Inflammatory macrophage treated with lipopolysaccharide for 1 hour (primary cell): ENCODE data around the gene GLA.

ENCODE experiments used
- DNase-seq, 2 donors: peaks; one replicate each; pipeline ENCODE4 v3.0.0-alpha.2; 2020 to 2022

Gene GLA

DNA sequence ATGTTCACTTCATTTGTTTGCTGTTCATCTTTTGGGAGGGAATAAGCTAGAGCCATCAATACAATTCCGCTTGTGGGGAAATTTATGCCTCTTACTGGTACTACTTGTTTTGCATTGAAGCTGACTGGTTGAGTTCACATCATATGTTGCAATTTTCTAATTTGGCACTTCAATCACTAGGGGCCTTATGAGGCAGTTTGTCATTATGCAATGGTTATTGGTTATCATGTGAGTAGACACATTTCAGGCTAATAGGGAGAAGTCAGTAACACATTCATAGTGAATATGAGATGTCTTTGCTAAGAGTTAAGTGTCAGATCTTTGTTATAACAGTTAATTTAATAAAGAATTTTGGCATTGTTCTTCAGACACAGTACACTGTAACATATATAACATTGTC, 11.9 kb downstream of the GLA start:
- peak; percentile 44 to 76 for DNase-seq

DNA sequence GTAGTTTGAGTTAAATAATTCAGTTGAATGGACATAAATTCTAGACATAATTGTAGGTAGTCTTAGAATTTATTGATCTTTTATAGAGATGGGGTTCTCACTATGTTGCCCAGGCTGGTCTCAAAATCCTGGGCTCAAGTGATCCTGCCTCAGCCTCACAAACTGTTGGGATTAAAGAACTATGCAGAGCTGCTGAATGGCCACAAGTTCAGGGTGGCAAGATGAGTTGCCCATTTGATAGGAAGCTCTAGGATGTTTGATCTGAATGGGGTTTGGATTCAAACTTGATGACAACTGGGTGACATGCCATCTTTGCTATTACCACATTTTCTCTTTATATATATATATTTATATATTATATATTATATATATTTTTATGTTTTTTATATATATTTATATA, 13.4 kb downstream of the GLA start:
- DNase-seq, result no peak

DNA sequence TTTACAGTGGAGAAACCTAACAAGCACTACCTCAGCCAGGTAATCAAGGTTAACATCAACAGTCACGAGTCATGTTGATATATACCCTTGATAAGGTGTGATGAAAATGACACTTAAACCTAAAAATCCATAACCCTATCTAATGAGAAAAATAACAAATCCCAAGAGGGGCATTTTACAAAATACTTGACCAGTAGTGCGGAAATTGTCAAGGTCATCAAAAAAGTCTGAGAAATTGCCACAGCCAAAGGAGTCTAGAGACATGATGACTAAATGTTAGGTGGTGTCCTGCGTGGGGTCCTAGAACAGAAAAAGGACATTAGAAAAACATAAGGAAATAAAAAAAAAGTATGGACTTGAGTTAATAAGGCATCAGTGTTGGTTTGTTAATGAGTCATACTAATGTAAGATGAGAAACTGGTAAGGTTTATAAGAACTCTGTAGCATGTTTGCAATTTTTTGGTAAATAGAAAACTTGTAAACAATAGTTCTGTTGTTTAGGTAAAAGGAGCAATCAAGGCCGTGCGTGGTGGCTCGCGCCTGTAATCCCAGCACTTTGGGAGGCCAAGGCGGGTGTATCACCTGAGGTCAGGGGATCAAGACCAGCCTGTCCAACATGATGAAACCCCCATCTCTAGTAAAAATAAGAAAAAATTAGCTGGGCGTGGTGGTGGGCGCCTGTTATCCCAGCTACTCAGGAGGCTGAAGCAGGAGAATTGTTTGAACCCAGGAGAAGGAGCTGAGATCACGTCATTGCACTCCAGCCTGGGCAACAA, 14.0 kb downstream of the GLA start:
- no peak for DNase-seq

DNA sequence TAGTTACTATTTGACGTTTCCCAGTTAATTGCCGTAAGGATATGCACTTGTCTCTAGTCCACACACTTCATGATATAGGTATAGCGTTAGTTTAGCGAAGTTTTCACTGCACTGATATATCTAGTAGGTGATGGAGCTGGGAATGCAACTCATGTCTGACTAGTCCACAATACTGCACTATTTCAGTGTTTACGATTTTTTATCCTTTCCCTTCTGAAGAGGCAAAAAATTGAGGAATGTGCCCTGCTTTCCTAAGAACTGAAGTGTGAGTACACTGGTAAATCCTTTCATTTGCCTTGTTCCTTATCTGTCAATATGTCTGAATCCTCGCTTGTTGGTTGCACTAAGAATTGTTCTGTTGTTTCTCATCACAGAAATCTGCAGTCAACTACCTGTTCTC, 15.9 kb downstream of the GLA start:
- DNase-seq, result no peak

DNA sequence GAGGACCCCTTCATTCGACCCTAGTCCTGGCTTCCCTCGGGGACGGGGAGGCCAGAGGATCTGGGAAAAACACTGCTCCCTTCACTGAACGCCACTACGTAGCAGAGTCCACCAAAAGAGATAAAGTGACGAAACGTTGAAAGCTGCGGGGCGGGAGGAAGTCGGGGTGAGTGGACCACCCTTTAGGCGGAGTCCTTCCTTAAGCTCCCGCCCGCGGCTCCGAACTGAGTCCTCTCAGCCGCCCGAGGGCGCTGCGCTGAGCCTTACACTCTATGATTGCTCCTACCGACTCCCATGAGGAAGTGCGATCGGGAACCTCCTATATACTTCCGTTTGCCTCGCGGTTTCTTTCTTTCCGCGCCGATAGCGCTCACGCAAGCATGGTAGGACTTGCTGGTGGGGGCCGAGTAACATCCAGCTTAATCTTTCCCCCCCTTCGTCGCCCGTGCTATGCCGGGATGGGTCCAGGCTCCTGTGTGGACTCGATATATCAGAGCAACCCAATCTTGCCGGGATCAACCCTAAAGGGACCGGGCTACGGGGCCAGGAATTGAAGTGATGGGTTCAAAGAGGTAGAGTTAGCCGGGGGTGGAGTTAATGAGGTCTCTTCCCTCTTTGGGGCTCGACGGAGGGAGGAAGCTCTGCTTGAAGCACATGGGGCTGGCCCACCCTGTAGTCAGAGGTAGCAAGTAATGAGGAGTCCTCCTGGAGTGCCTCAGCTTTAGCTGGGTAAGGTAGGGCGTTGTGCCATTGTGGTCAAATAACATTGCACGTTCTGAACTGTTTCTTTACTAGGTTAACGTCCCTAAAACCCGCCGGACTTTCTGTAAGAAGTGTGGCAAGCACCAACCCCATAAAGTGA, 16.8 kb downstream of the GLA start, which contains the start of gene RPL36A:
TSS of gene RPL36A (plus strand) at position 348 of the 862 bp plus-strand sequence. CDS start at position 381, 33 bp downstream.
- peak; percentile 84 to 86 for DNase-seq

DNA sequence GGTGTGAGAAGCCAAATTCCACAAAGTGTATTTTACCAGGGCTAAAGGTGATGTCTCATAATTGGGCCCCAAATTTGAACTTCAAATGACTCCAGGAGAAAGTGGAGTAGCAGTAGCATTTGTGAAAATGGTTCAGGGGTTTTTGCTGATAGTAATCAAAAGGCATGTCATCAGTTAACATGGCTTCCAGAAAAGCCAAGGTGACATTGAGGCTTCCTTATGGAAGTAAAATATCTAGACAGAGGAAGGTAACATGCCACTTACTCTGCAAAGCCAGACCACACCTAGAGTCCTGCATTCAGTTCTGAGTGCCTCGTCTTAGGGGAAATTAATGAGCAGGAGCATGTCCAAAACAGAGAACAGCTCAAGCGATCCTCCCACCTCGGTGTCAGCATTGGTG, 19.1 kb downstream of the GLA start:
- DNase-seq, result no peak

DNA sequence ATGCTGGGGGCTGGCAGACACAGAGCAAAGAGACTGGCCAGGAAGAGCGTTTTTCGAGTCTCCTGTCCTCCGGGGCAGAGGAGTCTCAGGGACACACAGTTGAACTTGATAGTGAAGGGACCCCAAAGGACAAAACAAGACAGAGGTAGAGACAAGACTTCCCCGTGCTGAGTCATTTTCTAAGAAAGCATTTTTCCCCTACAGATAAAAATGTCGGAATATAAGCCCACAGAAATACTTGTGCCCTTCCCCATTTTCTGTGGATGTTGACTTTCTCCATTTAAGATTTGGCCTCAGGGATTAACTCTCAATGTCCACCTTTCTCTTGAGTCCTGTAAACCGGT, 21.2 kb downstream of the GLA start:
- no peak for DNase-seq

DNA sequence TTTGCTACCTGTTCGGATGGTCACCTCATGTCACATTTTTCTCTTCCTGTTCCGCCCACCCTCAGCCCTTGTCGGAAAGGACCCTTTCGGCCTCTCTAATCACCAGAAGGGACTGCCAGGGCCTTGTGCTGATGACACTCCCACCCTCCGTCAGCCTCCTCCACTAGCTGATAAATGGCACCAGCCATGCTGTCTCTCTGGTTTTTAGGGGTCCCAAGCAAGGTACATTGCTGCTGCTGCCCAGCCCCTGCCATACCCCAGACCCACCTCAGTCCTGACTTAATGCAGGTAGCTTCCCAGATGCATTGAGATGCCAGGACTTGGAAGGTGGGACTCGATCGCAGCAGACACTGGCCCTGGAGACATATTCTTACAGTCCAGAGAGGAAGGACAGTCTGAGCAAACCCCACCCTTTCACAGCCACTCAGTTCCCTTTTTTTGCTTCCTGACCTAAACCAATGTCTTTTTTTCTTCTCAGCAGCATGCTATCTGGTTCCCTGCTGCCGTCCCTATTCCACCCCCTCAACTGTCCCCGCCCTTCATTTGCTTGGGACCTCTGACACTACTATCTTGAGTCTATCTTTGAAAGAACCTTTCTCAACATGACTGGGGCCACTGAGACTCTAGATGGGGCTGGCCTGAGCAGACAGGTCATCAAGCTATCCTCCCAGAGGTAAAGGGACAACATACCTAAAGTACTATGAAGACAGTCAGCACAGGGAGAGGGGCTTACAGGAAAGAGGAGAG, 21.8 kb downstream of the GLA start, which contains the start of gene BTK:
TSS of gene BTK (minus strand) at position 397 of the 747 bp plus-strand sequence. CDS start 10,907 bp downstream, outside the sequence.
- DNase-seq, result peak; percentile 63 to 71

DNA sequence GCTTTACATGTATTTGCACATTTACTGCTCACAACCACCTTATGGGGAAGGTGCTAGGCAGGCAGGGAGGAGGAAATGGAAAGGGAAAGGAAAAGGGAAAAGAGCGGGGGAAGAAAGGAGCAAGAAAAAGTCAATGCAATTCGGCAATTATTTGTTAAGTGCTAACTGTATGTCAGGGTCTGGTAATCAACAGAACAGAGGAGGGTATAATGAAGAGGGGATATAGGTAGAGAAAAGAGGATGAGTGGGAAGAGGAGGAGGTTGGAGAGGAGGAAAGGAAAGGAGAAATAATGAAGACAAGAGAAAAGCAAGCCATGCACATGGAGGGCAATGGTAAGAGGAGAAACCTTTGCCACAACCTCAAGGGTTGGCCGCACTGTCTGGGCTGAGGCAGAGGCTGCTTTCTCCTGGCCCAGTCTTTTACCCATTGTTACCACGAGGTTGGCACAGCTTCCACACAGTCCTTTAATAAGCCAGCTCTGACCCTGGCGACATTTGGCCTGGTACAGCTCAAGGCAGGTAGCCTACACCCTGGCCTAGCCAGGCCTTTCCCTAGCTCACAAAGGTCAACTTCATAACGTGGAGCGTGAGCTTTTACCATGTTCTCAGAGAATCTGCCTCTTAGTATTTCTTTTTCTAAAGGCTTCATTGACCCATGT, 22.6 kb downstream of the GLA start:
- DNase-seq, result no peak

DNA sequence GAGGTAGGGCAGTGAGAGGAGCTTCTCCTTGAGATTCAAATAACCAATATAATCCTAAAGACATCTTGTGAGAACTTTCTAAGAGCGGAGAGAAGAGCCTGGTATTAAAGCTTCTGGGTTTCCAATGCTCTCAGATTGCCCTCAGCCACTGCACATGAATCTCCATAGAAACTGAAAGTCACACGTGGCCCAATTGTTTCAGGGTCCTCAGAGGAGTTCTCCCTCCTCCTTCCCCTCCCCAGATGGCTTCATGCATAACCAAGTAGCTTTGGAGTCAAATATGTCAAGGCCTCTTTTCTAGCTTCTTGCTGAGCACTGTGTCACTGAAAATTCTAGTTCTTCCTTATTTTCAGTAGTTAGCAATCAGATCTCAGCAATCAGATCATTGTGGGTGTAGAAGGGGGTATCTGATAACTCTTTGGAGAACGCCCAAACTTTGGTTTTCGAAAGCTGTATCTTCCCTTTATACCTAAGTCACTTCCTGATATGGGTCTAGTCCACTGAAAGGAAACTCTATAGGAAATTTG, 24.0 kb downstream of the GLA start:
- DNase-seq, result peak in 1 of 2 donors; percentile 12

DNA sequence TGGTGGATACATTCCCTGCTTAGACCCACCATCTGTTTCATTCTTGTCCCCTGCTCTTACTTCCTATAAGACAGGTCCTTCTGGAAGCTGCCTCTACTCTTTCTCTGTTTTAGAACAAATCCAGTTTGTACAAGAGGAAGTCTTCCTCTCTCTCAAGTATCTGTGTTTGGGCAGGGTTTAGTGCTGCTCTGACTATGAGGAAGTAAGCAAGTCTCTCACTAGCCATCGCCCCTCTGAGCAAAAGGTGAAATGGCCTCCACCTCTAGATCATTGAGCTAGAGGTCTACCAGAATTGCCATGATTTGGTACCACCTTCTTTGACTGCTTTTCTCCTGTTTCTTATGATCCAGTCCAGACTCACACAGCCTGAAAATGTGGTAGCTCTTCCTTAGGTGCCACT, 30.2 kb downstream of the GLA start:
- peak; percentile 17 to 18 for DNase-seq

DNA sequence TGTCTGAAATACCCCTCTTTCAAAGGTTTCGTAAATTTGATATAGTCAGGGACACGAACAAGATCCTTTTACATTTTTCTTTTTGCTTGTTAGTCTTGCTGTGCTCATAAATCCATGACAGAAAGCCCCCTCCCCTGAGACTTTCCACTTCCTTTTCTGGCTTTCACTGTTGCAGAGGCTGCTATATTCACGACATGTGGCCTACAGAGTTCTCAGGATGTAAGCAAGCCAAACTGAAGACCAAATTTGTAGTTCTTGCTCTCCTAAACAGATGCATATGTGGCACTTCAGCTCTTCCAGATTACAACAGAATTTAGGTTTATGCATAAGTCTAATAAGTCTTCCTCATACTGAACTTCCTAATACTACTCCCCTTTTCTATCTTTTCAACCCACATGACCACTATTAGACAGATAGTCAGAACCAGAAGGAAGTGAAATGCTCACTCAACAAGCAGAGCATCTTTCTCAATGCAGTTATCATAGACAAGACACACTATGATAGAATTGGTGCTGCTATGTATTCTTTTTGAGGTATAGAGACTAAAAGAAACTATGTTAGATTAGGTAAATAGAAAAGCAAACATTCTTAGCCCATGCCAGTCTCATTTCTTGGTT, 36.7 kb downstream of the GLA start:
- DNase-seq, result no peak

DNA sequence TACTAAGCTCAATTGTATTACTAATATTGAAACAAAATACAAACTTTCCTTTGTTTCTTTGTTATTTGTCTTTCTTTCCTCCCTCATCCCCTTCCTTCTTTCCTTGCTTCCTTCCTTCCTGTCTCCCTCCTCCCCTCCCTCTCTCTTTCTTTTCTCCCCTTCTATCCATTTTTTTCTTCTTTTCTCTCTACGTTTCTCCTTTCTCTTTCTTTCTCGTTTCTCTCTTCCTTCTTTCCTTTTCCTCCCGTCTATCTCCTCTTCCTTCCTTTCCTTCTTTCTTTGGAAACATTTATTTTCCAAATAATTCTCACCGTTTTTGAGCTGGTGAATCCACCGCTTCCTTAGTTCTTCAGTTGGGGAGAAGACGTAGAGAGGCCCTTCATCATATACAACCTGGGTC, 38.0 kb downstream of the GLA start:
- no peak for DNase-seq

DNA sequence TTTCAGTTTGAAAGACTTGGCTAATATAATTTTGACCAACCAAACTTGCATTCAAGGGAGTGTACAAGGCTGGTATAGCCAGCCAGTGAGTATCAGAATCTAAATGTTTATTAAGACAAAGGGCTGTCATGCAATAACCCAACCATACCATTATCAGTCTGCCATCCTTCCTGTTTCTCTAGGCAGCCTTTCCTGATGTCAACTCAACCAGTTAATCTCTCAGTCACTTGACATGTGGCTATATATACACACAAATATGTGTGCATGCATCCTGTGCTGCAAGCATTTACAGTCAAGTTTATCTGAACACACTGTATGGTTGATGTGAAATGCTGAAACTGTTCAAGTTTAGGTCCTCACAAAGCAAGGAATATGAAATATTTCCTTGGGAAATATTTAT, 38.9 kb downstream of the GLA start:
- no peak for DNase-seq

DNA sequence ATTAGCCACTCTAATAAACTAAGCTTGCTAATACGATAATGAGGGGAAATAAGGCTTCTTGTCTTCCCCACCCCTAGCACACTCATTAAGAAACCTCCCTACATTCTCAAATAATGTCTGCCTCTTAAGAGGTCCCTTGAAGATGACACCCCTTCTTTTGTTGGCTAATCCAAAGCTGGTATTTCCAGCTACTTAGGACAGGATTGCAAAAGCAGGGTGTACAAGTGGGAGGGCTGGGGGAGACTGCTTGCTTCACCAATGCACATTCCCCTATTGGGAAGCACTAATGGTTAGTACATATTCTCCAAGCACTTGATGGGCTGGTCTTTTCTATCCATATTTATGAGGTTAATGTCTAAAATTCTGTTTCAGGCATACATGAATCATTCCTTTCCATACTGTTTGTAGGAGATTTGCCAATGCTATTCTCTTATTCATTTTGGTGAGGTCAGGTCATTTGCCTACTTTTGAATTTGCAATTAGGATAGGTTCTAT, 42.4 kb downstream of the GLA start:
- DNase-seq, result peak in 1 of 2 donors; percentile 60

DNA sequence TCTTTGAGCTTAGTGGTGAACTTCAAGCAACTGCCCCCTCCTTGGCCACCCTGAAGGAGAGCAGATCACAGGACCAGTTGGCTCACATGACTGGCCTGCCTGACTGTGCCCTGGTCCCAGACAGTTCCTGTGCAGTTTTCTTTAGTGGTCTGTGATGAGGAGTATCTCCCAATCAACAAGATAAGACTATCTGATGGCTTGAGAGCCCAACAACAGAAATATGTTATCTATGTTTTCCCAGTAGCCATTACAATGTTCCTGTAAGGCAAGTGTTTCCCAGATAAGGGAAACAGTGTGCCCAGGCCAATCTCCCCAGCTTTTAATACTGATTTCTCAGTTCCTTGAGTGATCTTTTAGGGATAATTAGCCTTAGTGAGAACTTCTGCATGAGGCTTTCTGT, 45.0 kb downstream of the GLA start:
- DNase-seq, result no peak

DNA sequence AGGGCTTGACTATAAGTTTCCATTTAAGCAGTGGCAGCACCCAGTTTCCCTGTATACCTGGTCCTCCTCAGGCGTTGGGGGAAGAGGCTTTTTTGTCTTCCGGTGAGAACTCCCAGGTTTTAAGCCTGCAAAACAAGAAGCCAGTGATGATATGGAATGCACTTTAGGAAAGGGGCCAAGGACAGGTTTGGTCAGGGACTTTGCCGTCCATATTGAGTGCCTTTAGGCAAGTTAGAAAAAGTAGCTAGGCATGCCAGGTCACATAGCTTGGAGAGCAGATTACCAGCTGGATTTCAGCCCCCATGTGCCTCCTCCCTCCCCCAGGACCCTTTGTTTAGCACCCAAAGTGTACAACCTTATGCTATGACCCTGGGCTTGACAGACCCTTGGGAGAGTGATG, 45.6 kb downstream of the GLA start:
- no peak for DNase-seq

DNA sequence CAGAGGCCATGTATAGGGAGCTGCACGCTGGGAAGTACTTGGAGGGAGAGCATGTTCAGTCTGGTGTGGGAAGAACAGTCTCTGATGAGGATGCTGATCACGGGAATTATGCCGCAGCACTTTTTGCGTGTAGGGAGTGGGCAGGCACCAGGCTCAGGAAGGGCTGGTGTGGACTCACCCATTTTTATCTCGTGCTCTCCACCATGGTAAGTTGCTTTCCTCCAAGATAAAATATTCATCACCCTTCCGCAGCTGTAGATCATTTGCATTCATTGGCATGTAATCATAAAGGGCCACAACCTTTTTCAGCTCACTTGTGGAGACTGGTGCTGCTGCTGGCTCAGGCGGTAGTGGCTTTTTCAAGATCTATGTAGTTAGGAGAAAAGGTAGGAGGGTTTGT, 47.3 kb downstream of the GLA start:
- DNase-seq, result no peak

DNA sequence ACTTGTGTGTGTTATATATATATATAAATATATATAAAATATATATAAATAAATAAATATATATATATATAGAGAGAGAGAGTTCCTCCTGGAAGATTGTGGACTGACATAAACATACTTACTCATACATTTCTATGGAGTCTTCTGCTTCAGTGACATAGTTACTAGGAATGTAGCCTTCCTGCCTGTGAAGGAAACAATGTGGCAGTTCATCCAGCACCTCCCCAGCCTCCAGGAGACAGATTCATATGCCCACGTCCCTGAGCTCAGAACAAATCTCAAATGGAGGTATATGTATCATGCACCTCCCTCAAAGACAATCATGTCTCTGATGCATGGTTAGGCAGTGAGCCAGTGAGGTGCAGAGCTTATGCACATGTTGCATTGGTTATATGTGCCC, 47.8 kb downstream of the GLA start:
- DNase-seq, result no peak

DNA sequence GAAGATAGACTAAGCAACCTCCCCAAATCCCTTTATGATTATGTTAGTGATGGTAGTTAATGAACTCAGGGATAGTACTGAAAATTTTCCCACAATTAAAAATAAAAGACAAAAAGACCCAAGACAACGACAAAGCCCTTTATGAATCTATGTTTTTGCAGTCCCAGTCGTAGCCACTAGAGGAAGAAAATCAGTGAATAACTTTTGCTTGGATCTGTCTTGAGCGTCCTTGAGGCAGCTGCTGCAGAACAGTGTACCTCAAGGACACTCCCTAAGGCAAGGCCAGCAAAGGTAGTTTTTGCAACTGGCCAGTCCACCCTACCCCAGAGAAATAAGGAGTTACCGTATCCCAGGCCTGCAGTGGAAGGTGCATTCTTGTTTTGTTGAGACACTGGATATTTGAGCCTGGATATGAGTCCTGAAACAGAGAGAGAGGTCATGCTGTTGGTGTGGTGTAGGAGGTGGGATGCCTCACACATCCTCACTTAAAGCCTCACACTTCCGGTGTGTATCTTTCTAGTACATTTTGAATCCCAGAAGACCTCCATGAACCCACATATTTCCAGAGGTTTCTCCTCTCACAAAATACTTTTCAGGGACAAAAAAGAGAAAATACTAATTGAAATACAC, 50.4 kb downstream of the GLA start:
- no peak for DNase-seq

DNA sequence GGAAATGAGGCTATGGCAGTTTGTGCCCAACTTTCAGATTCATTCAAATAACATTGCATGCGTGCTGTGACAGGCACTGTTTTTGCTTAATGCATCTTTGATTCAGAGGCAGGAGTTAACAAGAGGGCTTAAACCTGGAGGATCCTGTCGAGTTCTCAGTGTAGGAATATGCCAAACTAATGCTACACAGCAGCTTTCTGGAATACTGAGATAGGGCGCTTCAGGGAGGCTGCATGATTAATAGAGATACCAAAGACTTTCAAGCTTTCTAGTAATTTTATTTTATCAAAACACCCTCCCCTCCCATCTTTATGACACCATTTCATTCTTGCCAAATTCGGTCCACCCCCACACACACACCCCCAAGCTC, 58.5 kb downstream of the GLA start:
- no peak for DNase-seq
